HG02973 (cell line): ENCODE results near the gene ABCB11.

Experiments used
- ATAC-seq: cut with Tn5 transposase; IDR thresholded peaks from one replicate; pipeline ENCODE4 v1.9.1; 2021; ENCODE audit warnings: moderate library complexity; ENCODE audit not compliant: unreplicated experiment

The ABCB11 gene

GRCh38 chr2:169010633-169011460 lies 20.3 kb downstream of the ABCB11 start:
- no peak for ATAC-seq

GRCh38 chr2:169009865-169010579 lies 21.1 kb downstream of the ABCB11 start:
- no peak for ATAC-seq

- peak; percentile 65 for ATAC-seq
These were observed 23.2 kb downstream of the ABCB11 start for GRCh38 chr2:169007941-169008340.

GRCh38 chr2:169007356-169007755 lies 23.8 kb downstream of the ABCB11 start:
- no peak for ATAC-seq

GRCh38 chr2:169006665-169007064 lies 24.5 kb downstream of the ABCB11 start:
- ATAC-seq, result no peak

- ATAC-seq, result no peak
These were observed 25.1 kb downstream of the ABCB11 start for GRCh38 chr2:169005994-169006393.

GRCh38 chr2:169005080-169005598 lies 26.0 kb downstream of the ABCB11 start:
- no peak for ATAC-seq

GRCh38 chr2:169002161-169002738 lies 28.9 kb downstream of the ABCB11 start:
- ATAC-seq, result no peak

GRCh38 chr2:169001116-169001815 lies 29.9 kb downstream of the ABCB11 start:
- ATAC-seq, result no peak

- no peak for ATAC-seq
These were observed 31.4 kb downstream of the ABCB11 start for GRCh38 chr2:168999668-169000213.

GRCh38 chr2:168998609-168999211 lies 32.4 kb downstream of the ABCB11 start:
- no peak for ATAC-seq

GRCh38 chr2:168997794-168998193 lies 33.3 kb downstream of the ABCB11 start:
- ATAC-seq, result no peak

GRCh38 chr2:168997118-168997521 lies 34.0 kb downstream of the ABCB11 start:
- ATAC-seq, result no peak

- no peak for ATAC-seq
These were observed 35.4 kb downstream of the ABCB11 start for GRCh38 chr2:168995744-168996143.

GRCh38 chr2:168993538-168993937 lies 37.6 kb downstream of the ABCB11 start:
- ATAC-seq, result no peak

- ATAC-seq, result no peak
These were observed 38.4 kb downstream of the ABCB11 start for GRCh38 chr2:168992591-168993349.

- no peak for ATAC-seq
These were observed 39.1 kb downstream of the ABCB11 start for GRCh38 chr2:168992026-168992425.

GRCh38 chr2:168988755-168989154 lies 42.4 kb downstream of the ABCB11 start:
- ATAC-seq, result no peak

GRCh38 chr2:168986398-168986943 lies 44.7 kb downstream of the ABCB11 start:
- no peak for ATAC-seq
